Measurements from ENCODE around the gene FAM234B.

FAM234B gene

DNA sequence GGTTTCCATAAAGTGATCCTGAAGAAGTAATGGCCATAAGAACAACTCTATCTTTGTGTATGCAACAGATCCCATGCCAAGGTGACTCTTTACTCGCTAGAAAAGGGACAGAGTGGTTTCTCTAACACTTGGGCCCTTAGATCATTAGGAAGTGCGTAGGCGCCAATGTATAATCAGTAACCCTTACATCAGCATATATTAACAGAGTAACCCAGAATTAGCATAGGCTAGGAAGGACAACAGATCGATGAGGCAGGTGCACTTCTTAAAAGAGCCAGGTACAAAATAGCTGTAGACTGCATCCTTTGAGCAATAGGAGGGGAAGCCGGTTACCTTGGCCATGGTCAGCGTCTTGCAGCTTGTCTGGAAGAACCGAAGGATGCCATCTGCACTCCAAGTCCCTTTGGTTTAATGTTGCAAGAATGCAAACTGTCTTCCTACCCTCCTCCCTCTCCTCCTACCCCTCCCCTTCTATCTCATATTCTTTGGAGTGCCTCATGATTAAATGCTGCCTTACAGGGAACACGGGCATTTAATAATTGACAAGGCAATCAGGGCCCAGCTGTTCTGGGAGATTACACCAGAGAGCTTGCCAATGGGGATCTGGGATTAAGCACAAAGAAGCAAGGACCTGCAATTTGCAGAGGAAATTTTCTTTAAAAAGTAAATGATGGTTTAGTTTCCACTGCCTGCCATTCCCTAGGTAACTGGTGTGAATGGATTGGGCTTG lies 51.2 kb downstream of the FAM234B start:
- no peak for DNase-seq

DNA sequence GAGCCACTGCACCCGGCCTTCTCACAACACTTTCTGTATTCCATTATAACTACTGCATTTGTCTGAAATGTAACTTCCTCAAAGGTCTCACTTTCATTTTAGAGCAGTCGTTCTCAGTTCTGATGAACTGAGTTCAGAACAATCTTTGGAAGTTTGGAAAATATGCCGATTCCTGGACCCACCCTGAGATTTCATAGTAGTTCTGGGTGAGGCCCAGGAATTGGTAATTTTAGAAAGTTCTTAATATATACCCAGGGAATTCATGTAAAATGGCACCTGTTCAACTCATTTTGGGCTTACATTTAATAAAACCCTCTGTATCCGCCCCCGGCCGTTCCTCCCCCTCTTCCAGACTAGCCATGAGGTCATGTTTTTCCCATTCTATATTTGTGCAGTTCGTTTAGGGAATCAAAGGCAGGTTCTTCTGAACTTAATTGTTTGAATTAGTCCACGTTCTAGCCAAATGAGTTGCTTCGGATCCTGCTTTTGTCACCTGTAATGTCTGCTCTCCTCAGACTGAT lies 53.4 kb downstream of the FAM234B start:
- no peak for DNase-seq

DNA sequence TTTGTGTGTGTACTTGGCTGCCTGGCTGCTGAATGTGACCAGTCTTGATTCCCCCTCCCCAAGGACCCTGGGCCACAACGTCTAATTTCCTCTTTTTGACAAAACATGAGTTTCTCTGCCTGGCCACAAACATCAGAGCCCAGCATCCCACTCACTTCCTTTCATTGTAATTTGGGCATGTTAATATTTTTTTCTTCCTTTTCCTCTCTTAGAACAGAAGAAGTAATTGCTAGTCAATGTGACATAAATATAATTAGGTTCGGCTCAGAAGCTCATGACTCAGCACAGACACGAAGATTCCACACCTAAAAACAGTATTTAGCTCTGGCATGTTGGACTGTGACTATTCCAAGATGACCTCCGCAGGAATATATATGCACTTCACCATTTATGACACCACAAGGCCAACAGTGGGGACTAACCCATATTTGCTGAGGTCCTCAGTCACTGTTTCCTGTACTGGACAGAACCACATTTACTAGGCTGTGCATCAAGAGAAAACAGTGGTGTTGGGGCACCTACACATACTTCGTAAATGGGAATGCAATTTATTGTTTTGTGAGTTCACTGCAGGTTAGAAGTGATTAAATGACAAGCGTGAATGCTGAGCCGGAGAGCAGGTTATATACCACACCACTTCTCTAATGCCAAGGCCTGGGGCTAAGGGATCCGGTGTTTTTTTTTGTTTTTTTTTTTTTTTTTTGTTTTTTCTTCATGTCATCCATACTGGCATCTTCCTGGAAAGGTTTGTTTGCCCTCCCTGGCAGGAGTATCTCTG lies 55.1 kb downstream of the FAM234B start:
- DNase-seq: peak; percentile 54

DNA sequence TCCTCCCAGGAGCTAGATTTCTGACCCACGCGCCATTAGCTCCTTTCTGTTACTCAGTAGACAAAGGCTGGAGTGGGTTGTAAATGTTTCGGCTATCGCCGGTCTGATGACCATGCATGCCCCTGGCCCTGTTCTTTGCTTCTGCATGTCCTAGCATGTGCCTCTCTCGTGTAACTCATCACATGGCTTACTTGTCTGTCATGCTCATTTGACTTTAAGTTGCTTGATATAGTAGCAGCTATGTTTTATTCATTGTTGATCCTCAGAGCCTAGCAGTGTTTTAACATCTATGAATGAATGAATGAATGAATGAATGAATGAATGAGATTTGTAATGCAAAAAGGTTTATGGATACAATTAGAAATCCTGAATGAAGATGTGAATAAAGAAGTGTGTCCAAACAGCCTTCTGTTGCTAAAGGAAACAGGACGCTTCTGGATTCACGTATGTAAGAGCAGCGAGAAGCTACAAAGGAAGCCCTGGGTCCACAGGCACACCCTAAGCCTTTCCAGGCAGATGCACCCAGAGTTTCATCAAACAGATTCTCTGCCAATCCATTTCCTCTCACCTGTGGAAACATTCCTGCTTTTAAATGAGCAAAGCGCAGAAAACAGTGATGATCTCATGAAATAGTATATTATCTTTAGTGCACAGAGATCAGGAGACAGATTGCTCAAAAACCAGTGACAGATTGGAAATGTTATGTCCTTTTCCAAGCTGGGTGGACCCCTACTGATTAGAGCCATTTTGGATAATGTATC lies 55.8 kb downstream of the FAM234B start:
- DNase-seq: no peak

DNA sequence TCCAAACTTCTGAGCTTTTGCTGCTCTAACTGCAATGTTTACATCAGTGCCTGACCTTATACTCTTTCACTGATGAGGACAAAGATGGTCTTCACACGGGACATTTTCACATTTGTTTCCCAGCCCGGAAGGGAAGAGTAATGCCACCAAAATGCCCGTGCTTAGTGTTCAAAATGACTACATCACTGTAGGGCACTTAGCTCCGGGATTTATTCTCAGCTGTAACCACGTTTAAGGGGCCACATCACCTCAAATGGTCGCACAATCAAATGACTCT lies 56.4 kb downstream of the FAM234B start:
- DNase-seq: no peak

DNA sequence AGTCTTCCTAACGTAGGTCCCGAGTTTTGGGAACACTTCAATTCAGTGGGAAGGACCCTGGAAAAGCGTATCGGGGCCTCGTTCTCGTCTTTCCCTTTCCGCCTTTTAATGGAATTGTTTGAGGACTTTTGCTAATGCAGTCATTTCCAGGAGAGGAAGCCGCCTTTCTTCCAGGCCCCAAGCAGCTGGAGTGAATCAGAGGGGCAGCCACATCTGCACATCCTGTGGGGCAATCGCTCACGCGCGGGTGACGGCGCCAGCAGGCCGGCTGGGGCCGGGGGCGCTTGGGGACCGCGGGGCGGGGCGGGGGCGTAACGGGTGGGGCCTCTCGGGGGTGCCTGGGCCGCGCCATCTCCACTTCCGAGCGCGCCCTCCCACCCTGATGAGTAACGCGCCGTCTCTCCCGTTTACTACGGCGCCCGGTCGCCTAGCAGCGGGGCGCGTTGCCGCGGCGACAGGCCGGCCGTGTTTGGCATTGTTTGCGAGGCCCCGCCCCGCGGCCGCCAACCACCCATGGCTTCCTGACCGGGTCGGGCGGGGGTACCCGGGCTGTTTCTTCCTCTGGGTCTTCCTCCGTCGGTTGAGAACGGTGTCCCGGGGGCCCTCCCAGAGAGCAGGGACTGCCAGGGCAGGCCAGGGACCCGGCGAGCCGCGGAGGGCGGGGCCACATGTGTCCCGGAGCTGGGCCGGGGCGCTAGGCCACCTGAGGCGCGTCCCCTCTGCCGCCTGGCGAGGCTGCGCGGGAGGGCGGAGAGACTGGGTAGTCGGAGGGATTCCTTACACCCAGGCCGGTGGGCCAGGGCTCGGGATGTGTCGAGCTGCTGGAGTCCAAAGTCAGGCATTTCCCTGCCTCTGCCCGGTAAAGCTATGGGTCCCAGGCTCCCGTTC lies 56.9 kb downstream of the FAM234B start:
- peak; percentile 72 for DNase-seq

DNA sequence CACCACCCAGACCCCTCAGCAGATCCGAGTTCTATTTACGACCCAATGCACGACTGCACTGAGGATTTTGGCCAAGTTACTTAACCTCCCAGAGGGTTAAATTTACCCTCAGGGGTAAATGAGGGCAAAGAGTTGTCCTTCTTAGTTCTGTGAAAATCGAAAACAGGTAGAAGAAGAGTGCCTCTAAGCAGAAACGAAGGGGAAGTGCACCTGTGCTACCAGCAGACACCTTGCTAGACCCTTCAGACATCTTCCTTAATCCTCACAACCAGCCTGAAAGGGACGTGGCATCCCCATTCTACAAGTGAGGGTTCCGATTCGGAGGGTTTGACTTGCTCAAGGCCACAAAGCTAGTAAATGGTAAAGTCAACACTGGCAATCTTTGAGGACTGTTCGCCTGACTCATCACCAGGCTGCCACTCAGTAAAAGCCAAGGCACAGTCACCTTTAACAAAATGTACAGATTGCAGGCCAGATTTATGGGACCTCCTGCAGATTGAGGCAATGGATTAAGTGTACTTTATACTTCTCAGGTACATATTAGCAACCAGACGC lies 57.7 kb downstream of the FAM234B start:
- no peak for DNase-seq

DNA sequence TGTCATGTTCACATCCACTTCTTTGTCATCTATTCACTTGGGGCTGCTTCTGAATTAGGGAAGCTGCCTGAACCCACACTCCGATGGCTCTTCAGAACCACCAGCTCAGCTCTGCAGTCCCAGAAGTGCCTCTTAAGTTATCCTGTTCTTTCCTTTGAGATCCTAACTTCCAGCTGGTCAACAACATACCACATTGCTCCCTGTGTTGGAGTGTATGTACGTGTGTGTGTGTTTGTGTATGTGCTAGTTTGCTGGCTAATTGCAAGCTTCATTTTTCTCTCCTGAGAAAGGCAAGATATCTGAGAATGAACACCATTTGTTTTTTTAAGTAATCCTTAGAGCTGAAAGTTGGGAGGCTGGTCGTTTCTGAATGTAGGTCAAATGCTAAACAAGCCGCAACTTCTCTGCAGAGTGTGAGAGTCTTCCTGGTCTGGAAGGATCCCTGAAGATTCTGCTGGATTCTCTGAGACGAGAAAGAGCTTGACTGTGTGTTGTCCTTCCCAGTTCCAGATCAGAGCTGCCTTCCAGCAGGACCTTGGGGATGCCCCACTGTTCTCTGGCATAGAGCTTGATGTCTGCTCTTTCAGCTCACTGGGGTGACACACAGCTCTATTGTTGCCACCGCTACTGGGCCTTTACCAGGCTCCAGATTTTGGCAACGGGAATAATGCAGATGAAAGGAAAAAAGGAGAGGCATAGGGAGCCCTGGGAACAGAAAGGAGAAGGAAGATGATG lies 58.4 kb downstream of the FAM234B start:
- no peak for DNase-seq

DNA sequence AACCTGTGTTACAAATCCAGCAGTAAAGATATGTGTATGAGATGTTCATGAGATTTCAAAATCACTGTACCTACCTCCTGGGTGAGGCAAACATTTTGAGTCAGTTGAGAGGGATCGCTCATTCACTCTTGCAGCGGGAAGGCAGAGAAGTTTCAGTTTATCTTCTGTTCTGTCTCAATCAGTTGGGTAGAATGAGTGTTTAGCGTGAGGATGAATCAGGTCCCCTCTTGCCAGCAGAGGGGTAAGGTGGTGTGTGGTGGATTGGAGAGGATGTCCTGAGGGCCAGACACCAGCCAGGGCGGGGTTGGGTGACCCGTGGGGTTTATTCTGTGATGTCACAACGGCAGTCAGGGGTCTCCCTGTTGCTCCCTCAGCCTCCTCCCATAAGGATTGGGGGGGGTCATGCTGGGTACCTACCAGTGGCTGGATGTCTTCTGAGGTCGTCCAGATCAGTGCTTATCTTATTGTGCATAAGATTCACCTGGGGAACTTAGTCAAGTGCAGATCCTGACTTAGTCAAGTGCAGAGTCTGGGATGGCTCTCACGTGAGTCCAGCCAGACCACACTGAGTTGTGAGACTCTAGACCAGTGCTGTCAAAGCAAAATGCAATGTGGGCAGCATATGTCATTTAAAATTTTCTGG lies 59.3 kb downstream of the FAM234B start, which contains the start of gene GSG1:
TSS of gene GSG1 (minus strand) at position 277 of the 643 bp plus-strand sequence. CDS start at position 122, 155 bp downstream.
- DNase-seq: no peak

DNA sequence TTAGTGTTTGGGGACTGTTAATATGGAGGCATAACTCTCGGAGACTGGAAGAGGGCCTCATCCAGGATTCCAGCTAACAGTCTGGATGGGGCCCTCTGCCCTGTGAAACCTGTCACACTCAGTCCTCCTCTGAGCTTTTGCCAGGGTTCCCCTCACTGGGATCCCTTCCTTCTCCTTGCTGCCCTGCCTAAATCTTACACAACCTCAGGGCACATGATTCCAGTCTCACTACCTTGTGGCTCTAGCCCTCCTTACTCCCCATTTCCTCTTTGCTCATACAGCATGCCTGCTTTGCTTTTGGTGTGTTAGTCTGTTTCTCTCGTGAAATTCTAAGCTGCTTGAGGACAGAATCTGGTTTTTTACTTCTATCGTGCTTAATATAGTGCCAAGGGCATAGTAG lies 60.2 kb downstream of the FAM234B start:
- DNase-seq: no peak

DNA sequence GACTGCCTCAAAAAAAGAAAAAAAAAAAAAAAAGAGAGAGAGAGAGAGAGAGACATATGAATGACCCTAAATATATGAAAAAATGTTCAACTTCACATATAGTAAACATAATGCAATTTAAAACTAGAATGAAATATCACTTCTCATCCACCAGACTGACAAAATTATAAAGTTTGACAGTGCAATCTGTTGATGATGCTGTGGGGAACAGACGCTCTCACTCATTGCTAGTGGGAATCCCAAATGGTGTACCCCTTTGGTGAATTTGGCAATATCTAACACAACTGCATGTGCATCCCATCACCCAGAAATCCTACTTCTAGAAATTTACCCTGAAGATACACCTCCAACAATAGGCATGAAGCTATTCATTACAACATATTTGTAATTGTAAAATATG lies 61.6 kb downstream of the FAM234B start:
- no peak for DNase-seq

DNA sequence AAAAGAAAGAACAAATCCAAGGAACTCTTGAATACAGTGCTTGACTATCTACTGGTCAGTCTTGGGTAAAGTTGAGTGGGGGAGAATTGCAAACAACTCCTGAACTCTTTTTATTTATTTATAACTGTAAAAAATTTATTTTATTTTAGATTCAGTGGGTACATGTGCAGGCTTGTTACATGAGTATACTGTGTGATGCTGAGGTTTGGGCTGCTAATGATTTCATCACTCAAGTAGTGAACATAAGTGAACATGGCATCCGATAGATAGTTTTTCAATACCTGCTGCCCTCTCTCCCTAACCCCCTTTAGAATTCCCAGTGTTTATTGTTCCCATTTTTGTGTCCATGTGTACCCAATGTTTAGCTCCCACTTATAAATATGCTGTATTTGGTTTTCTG lies 62.5 kb downstream of the FAM234B start:
- DNase-seq: no peak

DNA sequence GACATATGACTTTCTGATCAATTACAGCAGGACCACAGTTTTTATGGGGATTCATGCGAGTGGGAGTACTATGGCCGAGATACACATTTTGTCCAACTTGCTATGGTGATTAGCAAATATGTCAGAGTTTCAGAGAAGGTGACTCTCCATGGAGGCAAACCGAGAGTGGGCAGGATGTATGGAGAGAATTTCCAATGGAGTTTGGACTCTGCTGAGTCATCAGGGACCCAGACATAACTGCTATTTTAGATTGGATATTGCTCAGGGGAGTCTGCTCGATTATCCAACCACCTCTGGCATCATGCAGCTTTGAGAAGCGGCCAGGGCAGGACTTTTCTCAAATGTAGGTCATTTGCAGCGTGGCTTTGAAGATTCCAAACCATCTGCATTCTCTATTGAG lies 68.8 kb downstream of the FAM234B start:
- no peak for DNase-seq

DNA sequence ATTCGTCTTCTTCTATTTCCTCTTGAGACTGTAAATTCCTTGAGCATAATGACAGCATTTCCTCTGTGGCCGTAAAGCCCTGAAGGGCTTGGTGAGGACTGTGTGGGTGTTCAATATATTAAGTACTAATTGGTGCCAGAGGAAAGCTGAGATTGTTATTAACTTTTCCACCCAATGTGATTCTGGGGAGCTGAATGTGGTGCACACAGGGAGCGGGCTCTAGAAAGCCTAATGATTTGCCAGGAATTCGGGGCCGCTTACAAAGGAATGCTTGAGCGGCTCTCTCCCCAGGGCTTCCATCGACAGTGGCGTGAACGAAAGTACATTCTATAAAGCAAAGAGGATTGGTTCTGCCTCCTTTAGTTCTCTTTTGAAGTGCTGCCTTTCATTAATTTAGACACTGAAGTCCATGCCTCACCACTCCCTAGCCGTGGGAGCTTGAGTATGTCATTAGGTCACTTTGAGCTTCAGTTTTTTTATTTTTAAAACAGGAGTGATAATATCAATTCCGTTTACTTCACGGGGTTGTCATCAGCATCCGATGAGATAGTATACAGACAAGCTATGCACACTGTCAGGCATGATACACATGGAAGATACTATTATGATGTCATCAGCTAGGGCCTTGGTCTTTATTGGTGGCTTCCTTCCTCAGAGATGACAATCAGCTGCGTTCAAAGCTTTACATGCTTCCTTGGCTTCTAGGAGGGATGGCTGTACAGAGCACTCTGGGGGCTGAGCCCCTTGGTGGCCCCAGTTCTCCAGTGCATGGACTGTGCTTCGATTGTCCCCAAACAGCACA lies 70.3 kb downstream of the FAM234B start:
- no peak for DNase-seq

DNA sequence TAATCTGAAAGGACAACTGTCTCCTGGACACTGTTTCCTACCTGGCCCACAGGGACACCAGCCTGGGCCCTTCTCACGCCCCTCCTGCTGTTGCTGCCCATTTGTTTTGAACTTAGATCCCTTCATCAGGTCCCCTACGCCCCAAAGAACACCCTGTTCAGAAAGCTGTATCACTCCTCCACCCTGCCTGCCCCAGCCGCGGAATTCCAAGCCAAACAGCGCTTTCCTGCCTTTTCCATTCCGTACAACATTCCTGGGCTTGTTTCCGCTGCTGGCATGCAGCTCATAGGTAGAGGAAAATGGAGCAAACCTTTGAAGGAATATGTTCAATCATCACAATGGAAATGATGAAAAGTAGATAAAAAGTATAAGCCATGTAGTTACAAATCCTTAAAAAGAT lies 72.1 kb downstream of the FAM234B start:
- no peak for DNase-seq

DNA sequence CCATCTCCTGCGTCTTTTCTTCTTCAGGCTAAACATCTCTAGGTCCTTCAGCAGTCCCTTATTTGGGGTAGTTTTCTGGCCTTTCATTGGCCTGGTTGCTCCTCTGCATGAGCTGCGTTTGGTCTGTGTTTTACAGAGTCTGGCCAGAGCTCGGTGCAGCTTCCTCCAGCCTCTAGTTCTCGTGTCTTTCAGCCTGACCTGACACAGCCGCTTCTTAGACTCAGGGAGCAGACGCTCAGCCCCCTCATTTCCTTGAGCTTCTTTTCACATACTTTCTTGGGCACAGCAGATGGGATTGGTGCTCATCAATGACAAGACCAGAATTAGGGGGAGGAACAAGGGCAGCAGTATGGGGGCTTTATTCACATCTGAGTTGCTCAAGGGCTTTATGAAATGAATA lies 72.8 kb downstream of the FAM234B start:
- no peak for DNase-seq

DNA sequence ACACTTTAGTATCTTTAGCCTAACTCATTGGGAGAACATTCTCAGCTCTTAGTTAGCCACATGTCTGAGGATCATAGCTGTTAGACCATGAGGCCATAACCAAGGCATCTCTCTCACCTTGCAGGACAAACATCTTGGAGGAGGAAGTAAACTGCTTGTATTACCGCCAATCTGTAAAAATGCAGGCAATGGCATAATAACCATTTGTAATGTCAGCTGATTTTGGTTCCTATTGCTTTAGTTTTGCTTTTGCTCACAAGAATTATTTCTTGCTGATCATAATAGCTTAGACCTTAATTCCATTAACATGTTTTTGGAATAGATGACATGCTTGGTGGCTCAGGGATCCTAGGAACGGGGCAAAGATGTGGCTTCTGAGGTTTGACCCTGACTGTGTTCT lies 75.6 kb downstream of the FAM234B start:
- no peak for DNase-seq

DNA sequence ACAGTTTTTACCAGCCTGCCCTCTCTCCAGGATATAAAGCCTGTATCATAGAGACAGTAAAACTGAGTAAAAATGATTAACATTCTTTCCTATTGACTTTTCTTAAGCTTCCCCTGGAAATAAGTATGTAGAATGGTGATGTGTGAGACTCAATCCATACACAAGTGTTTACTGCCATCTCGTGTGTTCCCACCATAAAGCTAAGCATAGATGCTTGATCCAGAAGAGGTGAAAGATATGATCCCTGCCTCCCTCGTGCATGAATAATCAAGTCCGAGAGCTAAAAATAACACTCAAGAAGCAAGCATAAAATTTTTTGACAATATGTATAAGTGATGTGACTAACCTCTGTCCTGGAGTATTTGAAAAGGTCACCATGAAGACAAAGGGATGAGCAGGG lies 76.2 kb downstream of the FAM234B start:
- no peak for DNase-seq

DNA sequence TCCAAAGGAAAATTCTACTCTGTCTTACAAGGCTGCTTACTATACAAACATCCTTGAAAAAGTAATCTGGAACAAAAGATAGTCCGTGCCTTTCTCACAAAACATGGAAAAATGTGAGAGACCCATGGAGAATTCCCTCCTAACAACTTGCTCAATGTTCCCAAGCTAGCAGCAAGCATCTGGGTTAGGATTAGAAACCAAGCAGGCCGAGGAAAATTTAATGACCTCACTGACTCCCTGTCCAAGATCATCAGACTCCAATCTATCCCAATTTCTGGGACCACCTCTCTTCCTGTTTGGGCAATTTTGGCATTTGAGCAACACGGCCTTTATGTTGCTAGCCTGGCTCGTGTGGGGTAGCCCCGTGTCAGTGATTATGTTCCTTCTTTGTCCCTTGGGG lies 77.4 kb downstream of the FAM234B start:
- no peak for DNase-seq

Measured in GDM1 (cell line).